ENCODE measurements around the gene CERCAM.
"Not testable (repeated sequence)": the region's sequence is repeated elsewhere in the genome, so short reads cannot be mapped to it uniquely, and the experiment has no call there.

CERCAM gene

DNA sequence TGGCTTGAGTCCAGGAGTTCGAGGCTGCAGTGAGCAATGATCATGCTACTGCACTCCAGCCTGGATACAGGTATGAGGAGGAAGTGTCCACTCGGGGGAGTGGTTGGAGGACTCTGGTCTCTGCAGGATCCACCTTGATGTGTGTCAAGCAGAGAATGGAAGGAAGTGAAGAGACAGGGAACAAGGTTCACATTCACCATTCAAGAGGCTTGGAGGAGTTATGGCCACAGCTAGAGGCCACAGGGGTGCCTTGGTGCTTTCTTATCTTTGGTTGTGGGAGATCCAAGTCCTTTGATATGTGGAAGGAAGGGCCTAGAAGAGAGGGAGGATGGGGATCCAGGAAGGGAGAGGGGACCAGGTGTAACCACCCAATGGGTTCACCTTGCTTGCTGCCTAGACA lies 5.4 kb upstream of the CERCAM start:
- in situ Hi-C loops (cut with MboI; ENCODE audit: low sequenced_read_pairs), result loop anchor here (10.0 kb wide), 2 partner anchors 50 to 120 kb away; no protein-coding TSS in a partner anchor

DNA sequence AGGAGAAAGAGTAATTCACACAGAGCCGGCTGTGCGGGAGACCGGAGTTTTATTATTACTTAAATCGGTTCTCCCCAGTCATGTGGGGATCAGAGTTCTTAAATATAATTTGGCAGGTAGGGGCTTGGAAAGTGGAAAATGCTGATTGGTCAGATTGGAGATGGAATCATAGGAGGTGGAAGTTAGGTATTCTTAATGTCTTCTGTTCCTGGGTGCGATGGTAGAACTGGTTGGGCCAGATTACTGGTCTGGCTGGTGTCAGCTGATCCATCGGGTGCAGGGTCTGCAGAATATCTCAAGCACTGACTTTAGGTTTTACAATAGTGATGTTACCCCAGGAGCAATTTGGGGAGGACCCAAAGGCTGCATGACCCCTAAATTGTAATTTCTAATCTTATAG lies 4.6 kb upstream of the CERCAM start:
- in situ Hi-C loops (cut with MboI; ENCODE audit: low sequenced_read_pairs), result loop anchor here (10.0 kb wide), 2 partner anchors 51 to 121 kb away; no protein-coding TSS in a partner anchor

DNA sequence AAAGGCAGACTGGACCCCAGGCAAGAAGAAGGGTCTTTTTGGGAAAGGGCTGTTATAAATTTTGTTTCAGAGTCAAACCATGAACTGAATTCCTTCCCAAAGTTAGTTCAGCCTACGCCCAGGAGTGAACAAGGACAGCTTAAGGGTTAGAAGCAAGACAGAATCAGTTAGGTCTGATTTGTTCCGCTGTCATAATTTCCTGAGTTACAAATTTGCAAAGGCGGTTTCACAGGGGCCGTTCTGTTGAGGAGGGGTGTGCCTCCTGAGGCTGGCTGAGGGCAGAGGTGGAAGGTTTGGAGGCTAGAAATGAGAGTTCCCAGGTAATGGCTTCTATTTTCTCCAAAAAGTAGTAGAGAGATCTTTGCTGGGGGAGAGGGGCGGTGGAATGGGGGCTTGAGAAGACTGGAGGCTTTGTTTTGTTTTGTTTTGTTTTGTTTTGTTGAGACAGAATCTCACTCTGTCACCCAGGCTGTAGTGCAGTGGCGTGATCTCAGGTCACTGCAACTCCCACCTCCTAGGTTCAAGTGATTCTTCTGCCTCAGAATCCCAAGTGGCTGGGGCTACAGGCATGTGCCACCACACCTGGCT lies 4.1 kb upstream of the CERCAM start:
- in situ Hi-C loops (cut with MboI; ENCODE audit: low sequenced_read_pairs), result loop anchor here (10.0 kb wide), 2 partner anchors 52 to 122 kb away; no protein-coding TSS in a partner anchor

DNA sequence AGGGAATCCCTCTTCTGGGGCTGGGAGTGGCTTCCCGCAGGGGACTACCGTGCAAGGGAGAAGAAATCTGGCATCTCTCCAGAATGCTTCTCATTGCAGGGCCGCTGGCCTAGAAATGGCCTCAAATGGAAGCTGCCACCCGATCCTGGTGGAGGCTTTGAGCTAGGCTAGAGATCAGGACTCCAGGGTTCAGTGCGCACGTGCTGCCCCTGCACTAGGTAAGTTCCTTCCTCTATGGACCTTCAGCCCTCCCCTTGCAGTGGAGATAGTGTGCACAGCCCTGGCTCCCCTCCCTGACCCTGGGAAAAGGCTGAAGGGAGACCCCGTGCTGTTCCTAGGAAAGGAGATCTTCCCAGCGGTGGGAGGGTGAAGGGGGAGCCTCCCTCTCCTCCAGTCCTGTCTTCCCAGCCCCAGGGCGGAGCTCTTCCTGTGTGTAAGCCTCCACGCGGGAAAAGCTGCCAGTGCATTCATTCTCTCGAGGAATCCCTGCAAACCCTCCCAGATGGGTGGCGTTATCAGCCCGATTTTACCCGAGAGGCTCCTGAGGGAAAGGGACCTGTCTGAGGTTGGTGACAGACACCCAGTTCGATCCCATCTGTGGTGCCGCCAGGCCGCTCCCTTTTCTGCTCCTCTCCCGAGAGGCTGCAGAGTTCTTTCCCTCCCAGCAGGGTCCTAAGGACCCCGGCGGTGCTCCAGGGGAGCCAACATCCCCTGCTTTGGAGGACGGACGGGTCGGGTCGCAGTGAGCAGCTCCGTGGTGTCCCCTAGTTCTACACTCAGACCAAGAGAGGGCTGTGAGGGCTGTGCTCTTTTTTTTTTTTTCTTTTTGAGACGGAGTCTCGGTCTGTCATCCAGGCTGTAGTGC lies 1.4 kb upstream of the CERCAM start:
- in situ Hi-C loops (cut with MboI; ENCODE audit: low sequenced_read_pairs), result loop anchor here (10.0 kb wide), 2 partner anchors 54 to 124 kb away; no protein-coding TSS in a partner anchor

DNA sequence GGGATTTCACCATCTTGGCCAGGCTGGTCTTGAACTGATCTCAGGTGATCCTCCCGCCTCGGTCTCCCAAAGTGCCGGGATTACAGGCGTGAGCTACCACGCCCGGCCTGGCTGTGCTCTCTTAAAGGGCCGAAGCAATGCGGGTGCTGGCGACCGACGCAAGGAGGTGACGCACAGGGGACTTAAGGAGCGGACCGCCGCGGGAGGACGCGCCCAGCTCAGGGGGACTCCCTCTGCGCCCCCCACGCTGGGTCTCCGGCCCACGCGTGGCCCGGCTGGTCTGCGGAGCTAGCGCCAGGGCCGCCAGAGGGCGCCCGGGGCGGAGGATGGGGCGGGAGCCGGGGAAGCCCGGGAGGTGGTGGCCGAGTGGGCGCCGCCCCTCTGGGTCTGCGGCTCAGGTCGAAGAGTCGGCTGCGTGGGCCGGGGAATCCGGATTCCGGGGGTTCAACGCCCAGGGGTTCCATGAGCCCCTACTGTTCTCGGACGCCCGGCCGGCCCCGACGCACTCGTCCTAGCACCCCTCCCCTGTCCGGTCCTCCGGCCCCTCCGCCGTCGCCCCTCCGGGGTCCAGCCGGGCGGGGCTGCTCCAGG lies 502 bp upstream of the CERCAM start:
- in situ Hi-C loops (cut with MboI; ENCODE audit: low sequenced_read_pairs), result no loop called here

DNA sequence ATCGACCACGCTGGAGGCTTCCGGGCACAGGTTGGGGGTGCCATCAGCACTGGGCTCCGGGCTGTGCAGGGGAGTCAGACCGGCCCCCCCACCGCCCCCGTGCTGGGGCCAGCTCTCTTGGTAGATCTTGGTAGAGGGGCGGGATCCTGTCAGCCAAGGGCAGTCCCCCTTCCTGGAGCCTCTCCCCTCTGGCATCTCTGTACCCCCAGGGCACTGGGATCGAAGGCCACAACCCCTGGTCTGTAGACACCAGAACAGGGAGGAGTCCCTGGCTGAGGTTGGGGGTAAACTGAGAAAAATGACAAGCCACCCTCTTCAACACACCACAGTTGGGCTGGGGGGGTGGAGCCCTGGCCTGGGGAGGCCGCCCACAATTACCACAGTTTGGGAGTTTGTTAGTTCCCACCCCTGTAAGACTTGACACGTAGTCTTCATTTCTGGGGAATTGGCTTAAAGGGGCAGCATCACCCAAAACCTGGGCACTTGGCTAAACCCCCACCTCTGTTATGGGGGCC lies 882 bp downstream of the CERCAM start:
- in situ Hi-C loops (cut with MboI; ENCODE audit: low sequenced_read_pairs), result no loop called here

DNA sequence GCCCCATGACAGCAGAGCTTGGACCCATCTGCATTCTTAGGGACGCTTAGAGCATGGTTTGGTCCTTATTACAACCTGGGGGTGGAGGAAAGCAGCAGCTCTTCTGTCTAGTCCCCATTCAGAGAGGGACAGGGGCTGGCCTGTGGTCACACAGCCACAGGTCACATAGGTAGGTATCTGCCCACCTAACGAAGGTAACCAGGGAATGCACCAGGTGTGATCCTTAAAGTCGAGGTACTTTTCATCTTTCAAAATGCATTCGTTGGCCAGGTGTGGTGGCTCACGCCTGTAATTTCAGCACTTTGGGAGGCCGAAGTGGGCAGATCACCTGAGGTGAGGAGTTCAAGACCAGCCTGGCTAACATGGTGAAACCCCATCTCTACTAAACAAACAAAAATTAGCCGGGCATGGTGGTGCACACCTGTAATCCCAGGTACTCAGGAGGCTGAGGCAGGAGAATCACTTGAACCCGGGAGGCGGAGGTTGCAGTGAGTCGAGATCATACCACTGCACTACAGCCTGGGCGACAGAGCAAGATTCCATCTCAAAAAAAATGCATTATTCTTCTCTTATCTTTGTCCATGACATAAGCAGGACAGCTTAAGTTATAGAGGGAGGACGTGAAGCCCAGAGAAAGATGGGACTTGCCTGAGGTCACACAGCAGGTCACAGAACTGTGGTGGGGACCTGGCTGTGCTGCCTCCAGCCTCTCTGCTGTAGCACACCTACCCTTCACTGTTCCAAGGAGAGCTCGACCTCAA lies 1.5 kb downstream of the CERCAM start:
- in situ Hi-C loops (cut with MboI; ENCODE audit: low sequenced_read_pairs), result not testable (repeated sequence)

DNA sequence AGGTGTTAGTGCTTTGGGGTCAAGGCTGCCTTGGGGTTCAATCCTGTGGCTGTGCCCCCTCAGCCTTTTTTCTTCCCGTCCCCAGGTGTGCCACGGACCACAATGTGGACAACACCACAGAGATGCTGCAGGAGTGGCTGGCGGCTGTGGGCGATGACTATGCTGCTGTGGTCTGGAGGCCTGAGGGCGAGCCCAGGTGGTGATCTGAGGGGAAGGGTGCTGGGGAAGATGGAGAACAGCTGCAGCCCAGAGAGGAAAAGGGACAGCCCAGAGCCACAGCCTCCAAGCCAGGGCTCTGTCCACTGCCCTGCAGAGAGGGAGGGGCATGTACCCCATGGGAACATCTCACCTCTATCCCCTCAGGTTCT lies 2.1 kb downstream of the CERCAM start:
- in situ Hi-C loops (cut with MboI; ENCODE audit: low sequenced_read_pairs), result no loop called here

DNA sequence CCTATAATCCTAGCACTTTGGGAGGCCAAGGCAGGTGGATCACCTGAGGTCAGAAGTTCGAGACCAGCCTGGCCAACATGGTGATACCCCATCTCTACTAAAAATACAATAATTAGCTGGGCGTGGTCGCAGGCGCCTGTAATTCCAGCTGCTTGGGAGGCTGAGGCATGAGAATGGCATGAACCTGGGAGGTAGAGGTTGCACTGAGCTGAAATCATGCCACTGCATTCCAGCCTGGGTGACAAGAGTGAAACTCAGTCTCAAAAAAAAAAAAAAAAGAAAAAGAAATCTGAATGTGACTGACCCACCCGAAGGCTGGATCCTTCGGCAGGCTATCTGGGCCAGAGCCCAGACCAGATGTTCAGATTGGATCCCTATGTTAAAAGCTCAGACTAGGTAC lies 2.7 kb downstream of the CERCAM start:
- in situ Hi-C loops (cut with MboI; ENCODE audit: low sequenced_read_pairs), result not testable (repeated sequence)

DNA sequence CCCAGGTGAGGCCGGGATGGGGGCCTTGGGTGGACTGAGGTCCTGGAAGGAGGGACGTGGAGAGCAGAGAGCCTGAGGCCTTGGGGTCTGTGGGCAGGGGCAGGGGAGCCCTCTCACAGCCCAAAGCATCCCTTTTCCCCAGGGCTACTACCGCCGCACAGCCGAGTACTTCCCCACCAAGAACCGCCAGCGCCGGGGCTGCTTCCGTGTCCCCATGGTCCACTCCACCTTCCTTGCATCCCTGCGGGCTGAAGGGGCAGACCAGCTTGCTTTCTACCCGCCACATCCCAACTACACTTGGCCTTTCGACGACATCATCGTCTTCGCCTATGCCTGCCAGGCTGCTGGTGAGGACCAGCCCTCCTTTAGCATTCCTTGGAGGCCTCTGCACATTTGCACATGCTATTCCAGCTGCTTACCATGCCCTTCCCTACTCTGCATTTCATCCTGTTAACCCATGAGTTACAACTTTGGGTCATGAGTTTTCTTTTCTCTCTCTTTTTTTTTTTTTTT lies 3.7 kb downstream of the CERCAM start:
- in situ Hi-C loops (cut with MboI; ENCODE audit: low sequenced_read_pairs), result no loop called here

DNA sequence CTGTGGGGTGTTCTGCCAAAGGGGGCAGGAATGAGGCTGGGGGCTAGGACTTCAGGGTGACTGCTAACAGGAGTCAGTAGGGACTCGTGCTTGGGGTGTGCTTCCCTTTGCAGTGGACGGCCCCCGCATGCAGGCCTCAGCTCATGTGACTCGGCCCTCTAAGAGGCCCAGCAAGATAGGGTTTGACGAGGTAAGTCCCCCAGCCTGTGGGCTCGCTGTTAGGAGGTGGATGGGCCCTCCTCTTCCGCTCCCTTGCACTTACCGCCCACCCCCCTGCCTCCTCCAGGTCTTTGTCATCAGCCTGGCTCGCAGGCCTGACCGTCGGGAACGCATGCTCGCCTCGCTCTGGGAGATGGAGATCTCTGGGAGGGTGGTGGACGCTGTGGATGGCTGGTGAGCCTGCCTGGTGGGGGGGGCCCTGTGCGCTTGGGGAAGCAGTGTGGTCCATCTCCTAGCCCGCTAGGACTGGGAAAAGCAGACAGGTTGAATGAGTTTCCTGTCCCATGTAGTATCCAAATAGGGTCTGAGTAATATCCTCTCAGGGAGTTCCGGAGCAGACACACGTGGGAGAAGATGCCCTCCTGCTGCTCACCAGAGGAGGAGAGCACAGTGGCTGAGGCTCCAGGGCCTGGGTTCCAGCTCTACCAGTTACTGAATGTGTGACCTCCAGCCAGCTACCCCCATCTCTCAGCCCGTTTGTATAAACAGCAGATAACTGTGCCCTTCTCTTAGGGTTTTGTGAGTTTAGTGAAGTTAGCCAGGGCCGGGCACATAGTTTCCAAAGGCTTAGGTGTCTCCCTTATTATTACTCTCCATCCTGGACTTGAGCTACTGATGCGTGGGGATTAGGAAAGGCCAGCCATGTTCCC lies 8.2 kb downstream of the CERCAM start:
- in situ Hi-C loops (cut with MboI; ENCODE audit: low sequenced_read_pairs), result no loop called here

DNA sequence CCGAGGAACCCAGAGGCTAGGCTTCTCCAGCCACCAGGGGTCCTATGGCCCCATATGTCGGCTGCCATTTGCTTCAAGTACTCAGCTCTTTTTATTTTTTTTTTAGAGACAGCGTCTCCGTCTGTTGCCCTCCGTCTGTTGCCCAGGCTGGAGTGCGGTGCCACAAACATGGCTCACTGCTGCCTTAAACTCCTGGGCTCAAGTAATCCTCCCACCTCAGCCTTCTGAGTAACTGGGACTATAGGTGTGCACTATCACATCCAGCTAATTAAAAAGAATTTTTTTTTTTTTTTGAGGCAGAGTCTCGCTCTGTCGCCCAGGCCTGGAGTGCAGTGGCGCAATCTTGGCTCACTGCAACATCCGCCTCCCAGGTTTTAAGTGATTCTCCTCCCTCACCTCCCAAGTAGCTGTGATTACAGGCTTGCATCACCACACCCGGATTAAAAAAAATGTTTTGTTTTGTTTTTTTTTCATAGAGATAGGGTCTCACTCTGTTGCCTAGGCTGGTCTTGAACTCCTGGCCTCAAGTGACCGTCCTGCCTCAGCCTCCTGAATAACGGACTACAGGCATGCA lies 8.9 kb downstream of the CERCAM start:
- in situ Hi-C loops (cut with MboI; ENCODE audit: low sequenced_read_pairs), result no loop called here

DNA sequence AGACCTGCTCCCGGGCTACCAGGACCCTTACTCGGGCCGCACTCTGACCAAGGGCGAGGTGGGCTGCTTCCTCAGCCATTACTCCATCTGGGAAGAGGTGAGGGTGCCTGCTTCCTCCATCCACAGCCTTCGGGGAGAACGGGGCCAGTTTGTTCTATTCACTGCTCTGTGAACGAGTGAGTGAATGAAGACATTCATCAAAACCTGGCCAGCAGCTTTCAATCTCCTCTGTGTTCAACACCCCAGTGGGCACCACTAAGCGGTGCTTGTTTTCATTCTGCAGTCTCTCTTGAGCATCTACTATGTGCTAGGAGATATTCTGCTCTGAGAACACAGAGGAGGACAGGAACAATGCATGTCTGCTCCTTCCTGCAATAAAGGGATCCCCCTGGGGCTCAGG lies 10.6 kb downstream of the CERCAM start:
- in situ Hi-C loops (cut with MboI; ENCODE audit: low sequenced_read_pairs), result no loop called here

DNA sequence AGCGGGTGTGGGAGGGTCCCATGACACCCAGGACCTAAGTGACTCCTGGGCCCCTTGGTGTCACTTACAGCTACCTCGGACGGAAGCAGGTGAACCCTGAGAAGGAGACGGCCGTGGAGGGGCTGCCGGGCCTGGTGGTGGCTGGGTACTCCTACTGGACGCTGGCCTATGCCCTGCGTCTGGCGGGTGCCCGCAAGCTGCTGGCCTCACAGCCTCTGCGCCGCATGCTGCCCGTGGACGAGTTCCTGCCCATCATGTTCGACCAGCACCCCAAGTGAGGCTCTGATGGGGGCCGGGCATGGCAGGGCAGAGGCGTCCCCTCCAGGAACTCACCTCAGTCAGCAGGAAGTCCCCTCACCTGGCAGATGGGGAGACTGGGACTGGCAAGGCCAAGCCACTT lies 13.7 kb downstream of the CERCAM start:
- in situ Hi-C loops (cut with MboI; ENCODE audit: low sequenced_read_pairs), result no loop called here

DNA sequence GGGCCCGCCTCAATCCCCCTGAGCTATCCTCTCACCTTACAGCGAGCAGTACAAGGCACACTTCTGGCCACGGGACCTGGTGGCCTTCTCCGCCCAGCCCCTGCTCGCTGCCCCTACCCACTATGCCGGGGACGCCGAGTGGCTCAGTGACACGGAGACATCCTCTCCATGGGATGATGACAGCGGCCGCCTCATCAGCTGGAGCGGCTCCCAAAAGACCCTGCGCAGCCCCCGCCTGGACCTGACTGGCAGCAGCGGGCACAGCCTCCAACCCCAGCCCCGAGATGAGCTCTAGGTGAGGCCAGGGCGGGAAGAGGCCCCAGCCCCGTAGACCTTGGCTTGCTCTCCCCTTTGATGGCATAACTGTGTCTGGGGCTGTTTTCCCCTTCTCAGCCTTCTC lies 15.0 kb downstream of the CERCAM start:
- in situ Hi-C loops (cut with MboI; ENCODE audit: low sequenced_read_pairs), result no loop called here

DNA sequence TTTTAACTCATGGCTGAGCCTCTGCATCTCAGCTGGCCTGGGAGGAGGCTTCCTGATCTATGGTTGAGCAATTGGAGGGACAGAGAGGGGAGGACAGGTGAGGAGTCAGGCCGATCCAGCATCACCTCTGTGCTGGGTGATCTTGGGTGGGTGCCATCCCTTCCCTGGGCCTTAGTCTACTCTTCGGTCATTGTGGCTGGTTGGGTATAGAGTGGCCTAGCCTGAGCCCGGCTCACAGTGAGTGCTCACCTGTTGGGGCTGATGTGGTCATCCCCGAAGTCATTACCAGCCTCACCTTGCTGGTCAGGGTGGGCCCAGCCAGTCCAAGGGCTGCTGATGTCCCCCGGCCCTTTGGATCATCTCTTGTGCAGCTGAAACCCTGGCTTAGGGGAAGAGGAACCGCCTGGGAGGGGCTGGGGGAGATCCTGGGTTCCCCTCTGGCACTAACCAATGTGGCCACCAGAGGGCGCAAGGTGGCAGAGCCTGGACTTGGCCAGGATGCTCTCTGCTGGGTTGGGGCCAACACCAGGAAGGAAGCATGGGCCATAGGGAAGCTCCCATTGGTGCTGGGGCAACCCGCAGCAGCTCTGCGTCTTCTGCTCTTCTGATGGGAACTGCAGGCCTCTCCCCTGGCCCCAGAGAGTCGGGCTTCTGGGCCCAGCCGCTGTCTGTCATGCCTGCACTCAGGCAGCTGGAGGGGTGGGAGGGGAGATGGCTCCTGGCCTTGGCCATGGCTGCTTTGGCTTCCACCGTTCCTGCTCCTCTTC lies 17.9 kb downstream of the CERCAM start:
- in situ Hi-C loops (cut with MboI; ENCODE audit: low sequenced_read_pairs), result no loop called here

DNA sequence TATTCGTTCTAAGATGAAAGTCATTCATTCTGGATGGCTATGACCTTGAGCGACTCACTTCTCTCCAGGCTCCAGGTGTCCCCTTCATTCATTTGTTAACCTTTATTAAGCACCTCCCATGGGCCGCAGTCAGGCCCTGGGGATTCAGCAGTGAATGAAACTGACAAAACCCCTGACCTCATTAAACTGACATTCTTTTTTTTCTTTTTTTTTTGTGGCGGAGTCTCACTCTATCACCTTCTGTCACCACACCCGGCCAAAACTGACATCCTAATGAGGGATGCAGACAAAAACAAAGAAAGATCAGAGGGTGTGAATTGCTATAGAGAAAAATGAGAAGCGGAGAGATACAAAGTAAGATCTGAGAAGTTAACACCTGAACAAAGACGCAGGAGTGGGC lies 18.6 kb downstream of the CERCAM start:
- in situ Hi-C loops (cut with MboI; ENCODE audit: low sequenced_read_pairs), result no loop called here

DNA sequence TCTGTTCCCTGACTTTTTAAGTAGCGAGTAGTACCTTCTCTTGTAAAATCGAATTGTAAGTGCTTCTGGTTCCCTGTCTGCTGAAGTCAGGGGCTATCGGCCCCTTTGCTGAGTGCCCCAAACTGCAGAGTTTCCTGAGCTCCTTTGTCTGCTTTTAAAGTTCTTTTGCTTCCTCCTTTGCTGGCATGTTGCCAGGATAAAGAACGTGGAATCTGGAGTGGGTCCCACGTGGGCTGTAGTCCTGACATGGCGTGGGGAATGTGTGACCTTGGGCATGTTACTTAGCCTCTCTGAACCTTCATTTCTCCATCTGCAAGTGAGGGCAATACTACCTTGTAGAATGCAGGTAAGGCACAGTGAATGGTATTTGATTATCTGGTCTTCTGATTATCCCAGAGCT lies 21.5 kb downstream of the CERCAM start:
- in situ Hi-C loops (cut with MboI; ENCODE audit: low sequenced_read_pairs), result no loop called here

DNA sequence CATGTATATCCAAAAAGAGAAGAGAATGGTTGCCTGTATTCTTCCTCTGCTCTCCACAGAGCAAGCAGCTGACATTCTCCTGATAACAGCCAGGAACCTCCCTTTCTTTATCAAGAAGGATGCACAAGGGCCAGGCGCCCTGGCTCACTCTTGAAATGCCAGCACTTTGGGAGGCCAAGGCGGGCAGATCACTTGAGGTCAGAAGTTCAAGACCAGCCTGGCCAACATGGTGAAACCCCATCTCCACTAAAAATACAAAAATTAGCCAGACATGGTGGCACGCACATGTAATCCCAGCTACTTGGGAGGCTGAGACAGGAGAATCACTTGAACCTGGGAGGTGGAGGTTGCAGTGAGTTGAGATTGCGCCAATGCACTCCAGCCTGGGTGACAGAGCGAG lies 25.8 kb downstream of the CERCAM start:
- in situ Hi-C loops (cut with MboI; ENCODE audit: low sequenced_read_pairs), result not testable (repeated sequence)

All from HL-60/S4 treated with retinoic acid at 250 ng/mL for 4 days and 3 days (cell line).